ENCODE results near the gene CDH23. TPM values are rescaled to one million over a fixed set of nuclear protein-coding genes. Genes with fewer than 3 reads are reported as not detected.

The CDH23 gene
- total RNA-seq, 2 donors from 2014 or later = 3.9 to 74.8 TPM

DNA sequence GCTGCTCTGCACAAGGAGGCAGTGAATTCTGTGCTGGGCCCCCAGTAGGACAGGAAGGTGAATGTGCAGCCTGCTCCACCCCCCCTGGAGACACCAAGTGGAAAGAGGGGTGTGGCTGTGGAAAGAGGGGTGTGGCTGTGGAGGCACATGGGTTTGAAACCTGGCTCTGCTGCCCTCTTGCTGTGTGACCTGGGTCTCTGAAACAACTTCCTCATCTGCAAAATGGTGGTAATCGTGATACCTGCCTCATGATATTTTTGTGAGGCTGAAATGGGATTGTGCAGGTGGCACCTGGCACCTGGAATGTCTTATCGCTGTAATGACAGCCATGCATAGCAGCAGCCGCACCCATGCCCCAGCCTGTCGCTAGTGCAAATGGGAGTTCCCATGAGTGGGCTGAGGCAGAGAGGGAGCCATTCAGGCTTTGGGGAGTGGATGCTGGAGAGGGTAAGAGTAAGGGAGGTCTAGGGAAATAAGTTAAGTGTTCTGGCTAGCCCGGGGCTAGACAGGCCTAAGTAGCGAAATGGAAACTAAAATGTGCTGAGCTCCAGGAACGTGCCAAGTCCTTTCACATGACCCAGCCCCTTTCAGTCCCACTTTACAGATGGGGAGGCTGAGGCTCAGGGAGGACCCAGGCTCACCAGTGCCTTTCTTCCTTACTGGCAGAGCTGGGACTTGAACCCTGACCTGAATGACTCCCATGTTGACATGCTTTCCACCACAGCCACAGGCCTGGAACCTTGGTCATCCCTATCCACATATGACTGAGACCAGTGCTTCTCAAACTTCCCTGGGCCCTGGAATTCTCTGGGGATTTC lies 287.8 kb downstream of the CDH23 start:
- H3K4me1 ChIP-seq (replicated peaks) = no peaks in the 10 kb centered on the region
- H3K27ac ChIP-seq = no peak overlapping the region
- whole genome bisulfite sequencing = 90% methylated on average over 7 of the region's 7 CpGs
- DNase-seq (ENCODE audit: low spot score) = no peak
- no peaks in the 10 kb centered on the region for H3K36me3 ChIP-seq
- TF ChIP-seq POLR2A (IDR thresholded peaks at IDR 0.05) (no peak), POLR2AphosphoS5 (IDR thresholded peaks at IDR 0.05) (no peak)
- TF ChIP-seq, protein P1, sequence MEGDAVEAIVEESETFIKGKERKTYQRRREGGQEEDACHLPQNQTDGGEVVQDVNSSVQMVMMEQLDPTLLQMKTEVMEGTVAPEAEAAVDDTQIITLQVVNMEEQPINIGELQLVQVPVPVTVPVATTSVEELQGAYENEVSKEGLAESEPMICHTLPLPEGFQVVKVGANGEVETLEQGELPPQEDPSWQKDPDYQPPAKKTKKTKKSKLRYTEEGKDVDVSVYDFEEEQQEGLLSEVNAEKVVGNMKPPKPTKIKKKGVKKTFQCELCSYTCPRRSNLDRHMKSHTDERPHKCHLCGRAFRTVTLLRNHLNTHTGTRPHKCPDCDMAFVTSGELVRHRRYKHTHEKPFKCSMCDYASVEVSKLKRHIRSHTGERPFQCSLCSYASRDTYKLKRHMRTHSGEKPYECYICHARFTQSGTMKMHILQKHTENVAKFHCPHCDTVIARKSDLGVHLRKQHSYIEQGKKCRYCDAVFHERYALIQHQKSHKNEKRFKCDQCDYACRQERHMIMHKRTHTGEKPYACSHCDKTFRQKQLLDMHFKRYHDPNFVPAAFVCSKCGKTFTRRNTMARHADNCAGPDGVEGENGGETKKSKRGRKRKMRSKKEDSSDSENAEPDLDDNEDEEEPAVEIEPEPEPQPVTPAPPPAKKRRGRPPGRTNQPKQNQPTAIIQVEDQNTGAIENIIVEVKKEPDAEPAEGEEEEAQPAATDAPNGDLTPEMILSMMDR (IDR thresholded peaks at IDR 0.05) = no peak
- no peaks in the 10 kb centered on the region for H3K9me3 ChIP-seq
- intact Hi-C loops (cut with DNase I) = no loop called here
- no peak overlapping the region for H3K4me3 ChIP-seq
- H3K27me3 ChIP-seq (replicated peaks; ENCODE audit: insufficient read depth) = no peaks in the 10 kb centered on the region

DNA sequence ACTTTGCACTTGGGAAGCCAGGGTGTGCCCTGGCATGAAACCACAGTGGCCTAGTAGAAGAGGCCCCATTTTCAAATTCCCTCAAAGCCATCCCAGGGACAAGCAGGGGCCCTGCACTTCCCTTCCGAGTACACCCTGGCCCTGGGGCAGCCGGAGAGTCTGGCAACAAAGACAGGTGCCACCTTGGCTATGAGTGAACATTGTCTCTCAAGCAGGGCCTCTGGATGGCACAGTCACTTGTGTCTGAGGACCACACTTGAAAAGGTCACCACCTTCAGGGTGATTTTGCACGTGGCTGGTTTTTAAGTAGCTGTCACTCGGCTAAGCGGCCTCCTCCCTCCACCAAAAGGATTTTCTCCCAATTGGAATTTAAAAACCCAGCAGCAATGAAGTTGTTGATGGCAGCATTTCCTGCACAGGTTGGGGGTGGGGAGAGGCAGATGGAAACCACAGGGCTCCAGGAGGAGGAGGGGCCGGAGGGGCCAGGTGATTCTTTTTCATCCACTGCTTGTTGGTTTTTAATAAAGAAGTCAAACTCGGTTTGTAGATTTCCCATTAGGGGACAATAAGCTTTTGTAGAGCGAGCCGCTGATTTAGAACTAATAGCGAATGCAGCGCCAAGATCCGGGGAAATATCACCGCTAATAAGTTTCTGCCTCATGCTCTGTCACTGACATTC lies 289.0 kb downstream of the CDH23 start:
- Histone ChIP-seq H3K36me3 (no peaks in the 10 kb centered on the region), H3K27me3 (replicated peaks; ENCODE audit: insufficient read depth) (no peaks in the 10 kb centered on the region), H3K9me3 (no peaks in the 10 kb centered on the region), H3K4me3 (no peak overlapping the region), H3K4me1 (replicated peaks) (no peaks in the 10 kb centered on the region), H3K27ac (no peak overlapping the region)
- no peak for DNase-seq (ENCODE audit: low spot score)
- TF ChIP-seq, protein P1 (IDR thresholded peaks at IDR 0.05) = no peak
- no peak for TF ChIP-seq POLR2AphosphoS5 (IDR thresholded peaks at IDR 0.05)
- TF ChIP-seq POLR2A (IDR thresholded peaks at IDR 0.05) = no peak
- intact Hi-C loops (cut with DNase I) = no loop called here
- WGBS = 69% methylated on average over 13 of the region's 13 CpGs

DNA sequence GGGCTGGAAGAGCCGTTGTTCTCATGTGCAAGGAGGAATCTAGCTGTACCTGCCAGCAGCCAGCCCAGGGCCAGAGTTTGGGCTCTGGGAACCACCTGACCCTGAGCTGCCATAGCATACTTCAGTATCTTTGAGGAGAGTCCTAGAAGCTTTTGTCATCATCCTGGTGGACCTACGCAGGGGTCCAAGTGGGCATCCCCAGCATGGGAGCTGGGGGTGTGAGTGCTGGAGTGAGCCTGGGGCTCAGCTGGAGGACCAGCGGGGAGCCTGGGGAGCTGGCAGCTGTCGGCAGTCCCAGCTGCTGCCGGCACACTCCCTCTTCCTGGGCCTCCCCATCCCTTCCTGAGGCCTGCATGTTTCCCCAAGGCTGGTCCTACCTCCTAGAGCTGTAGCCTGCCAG lies 290.4 kb downstream of the CDH23 start:
- 73% methylated on average over 5 of the region's 5 CpGs for WGBS

DNA sequence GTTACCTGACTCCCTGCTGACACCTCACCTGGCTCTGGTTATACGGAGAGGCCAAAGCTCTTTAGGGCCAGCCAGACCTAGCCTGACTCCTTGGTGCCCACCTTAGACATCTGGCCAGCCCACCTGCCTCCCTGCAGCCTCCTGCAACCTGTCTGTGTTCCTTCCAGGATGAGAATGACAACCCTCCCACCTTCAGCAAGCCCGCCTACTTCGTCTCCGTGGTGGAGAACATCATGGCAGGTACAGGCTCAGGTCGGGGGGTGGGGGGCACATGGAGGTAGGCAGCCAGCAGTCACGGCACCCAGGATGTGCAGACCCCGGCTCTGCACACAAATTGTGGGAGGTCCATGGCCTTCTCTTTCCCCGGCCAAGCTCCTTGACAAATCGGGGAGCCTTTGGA lies 290.8 kb downstream of the CDH23 start:
- TF ChIP-seq POLR2AphosphoS5 (IDR thresholded peaks at IDR 0.05) (no peak), POLR2A (IDR thresholded peaks at IDR 0.05) (no peak)
- TF ChIP-seq, protein P1 (IDR thresholded peaks at IDR 0.05) = no peak
- Histone ChIP-seq H3K4me1 (replicated peaks) (no peaks in the 10 kb centered on the region), H3K36me3 (no peaks in the 10 kb centered on the region), H3K27ac (no peak overlapping the region), H3K9me3 (no peaks in the 10 kb centered on the region), H3K4me3 (no peak overlapping the region), H3K27me3 (replicated peaks; ENCODE audit: insufficient read depth) (no peaks in the 10 kb centered on the region)
- intact Hi-C loops (cut with DNase I) = no loop called here
- 79% methylated on average over 8 of the region's 9 CpGs for WGBS
- no peak for DNase-seq (ENCODE audit: low spot score)

More for the DNA sequence above, 290.4 kb downstream of the CDH23 start:
- DNase-seq (ENCODE audit: low spot score) = no peak
- Histone ChIP-seq H3K4me3 (no peak overlapping the region), H3K27ac (no peak overlapping the region), H3K36me3 (no peaks in the 10 kb centered on the region), H3K4me1 (replicated peaks) (no peaks in the 10 kb centered on the region), H3K9me3 (no peaks in the 10 kb centered on the region), H3K27me3 (replicated peaks; ENCODE audit: insufficient read depth) (no peaks in the 10 kb centered on the region)
- TF ChIP-seq POLR2A (IDR thresholded peaks at IDR 0.05) (no peak), POLR2AphosphoS5 (IDR thresholded peaks at IDR 0.05) (no peak)
- TF ChIP-seq, protein P1 (IDR thresholded peaks at IDR 0.05) = no peak
- intact Hi-C loops (cut with DNase I) = no loop called here
